Mucosa of descending colon (tissue), 3 donors: ENCODE data around the gene FHDC1. TPM values are rescaled to one million over a fixed set of nuclear protein-coding genes. Genes with fewer than 3 reads are reported as not detected.

Source experiments
- ATAC-seq: fragments of 200-7000 bp; cut with Tn5 transposase; one replicate; pipeline ENCODE4 v1.9.1; 2020; ENCODE audit warnings: mild to moderate bottlenecking, moderate library complexity
- DNase-seq, 3 donors: peaks; one replicate each; pipeline ENCODE4 v3.0.0-alpha.2; 2020
- H3K36me3 ChIP-seq: fragments of 200-600 bp; one replicate; pipeline ENCODE4 v1.8.0; 2021; ENCODE audit warnings: low read depth, mild to moderate bottlenecking
- H3K4me1 ChIP-seq: fragments of 200-600 bp; one replicate; pipeline ENCODE4 v1.8.0; 2021; ENCODE audit warnings: low read depth, mild to moderate bottlenecking
- H3K4me3 ChIP-seq: fragments of 200-600 bp; one replicate; pipeline ENCODE4 v1.8.0; 2021; ENCODE audit warnings: mild to moderate bottlenecking
- H3K9me3 ChIP-seq: fragments of 200-600 bp; one replicate; pipeline ENCODE4 v1.8.0; 2021; ENCODE audit warnings: mild to moderate bottlenecking
- intact Hi-C, 2 donors: fragments of 100-400 bp; cut with DNase I in 1 of 2; cut with micrococcal nuclease in 1 of 2; formaldehyde crosslinking; loops; one replicate each; pipeline versions ENCODE4 v1.11.0 to v1.11.1; 2022; cut with DNase I, micrococcal nuclease
- total RNA-seq, 3 donors: library from RNA; stranded (reverse); fragmentation: NEBNext Ultra II Directional in 2 of 3; extraction: Animal tissue kit (Norgen Biotek cat#: 25700) in 2 of 3; gene quantifications; one replicate each; pipeline versions ENCODE4 v1.2.1 to v1.2.4, GENCODE V29; 2021 to 2023
- TF ChIP-seq, protein P1 (sequence below): fragments of 200-600 bp; IDR thresholded peaks from one replicate; pipeline ENCODE4 v1.8.0; 2022; ENCODE audit warnings: antibody characterized with exemption, mild to moderate bottlenecking
- donor health status: DM: no; HTN: no; CAD: no; lungs with moderate emphysema.
- donor health status: DM: no; HTN: no; CAD: no.
- donor health status: DM: no; HTN: yes; CAD: no.

The FHDC1 gene
- total RNA-seq, 3 donors from 2014 or later, result 8.8 to 16.1 (median 14.1) TPM

DNA sequence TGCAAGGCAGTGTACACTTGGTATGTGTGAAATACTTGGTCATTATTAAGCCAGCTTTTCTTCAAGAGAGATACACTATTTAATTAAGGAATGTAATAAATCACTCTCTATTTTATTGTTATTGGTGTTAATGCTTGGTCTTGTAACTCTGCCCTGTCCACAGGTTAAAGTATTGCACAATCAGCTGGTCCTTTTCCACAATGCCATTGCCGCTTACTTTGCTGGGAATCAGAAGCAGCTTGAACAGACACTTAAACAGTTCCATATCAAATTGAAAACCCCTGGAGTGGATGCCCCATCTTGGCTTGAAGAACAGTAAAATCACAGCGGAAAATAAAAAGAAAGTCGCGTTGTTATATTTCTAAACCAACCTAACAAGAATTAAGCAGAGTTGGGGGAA lies 26.2 kb upstream of the FHDC1 start:
- Histone ChIP-seq H3K4me3 (no peak overlapping the region), H3K36me3 (no peaks in the 10 kb centered on the region), H3K4me1 (no peaks in the 10 kb centered on the region), H3K9me3 (no peaks in the 10 kb centered on the region)
- ATAC-seq (no peak), DNase-seq (no peak)
- intact Hi-C loops, result no loop called here
- TF ChIP-seq, protein P1, sequence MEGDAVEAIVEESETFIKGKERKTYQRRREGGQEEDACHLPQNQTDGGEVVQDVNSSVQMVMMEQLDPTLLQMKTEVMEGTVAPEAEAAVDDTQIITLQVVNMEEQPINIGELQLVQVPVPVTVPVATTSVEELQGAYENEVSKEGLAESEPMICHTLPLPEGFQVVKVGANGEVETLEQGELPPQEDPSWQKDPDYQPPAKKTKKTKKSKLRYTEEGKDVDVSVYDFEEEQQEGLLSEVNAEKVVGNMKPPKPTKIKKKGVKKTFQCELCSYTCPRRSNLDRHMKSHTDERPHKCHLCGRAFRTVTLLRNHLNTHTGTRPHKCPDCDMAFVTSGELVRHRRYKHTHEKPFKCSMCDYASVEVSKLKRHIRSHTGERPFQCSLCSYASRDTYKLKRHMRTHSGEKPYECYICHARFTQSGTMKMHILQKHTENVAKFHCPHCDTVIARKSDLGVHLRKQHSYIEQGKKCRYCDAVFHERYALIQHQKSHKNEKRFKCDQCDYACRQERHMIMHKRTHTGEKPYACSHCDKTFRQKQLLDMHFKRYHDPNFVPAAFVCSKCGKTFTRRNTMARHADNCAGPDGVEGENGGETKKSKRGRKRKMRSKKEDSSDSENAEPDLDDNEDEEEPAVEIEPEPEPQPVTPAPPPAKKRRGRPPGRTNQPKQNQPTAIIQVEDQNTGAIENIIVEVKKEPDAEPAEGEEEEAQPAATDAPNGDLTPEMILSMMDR, result no peak

DNA sequence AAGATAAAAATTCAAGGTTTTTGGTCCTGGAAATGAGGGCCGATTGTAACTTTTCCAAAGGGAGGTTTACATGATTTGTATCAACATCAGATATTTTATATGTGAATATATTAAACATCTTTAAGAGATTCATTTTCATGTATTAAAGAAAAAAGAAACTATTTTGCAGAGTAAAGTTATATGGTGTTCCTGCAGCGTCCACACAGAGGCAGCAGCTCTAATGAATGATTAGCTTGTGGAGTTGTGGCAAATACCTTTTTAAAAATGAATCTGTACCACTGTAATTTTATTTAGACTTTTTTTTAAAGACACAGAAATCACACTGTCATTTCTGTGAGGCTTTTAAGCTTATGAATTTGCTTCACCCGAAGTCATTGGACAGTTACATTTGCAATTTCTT lies 25.6 kb upstream of the FHDC1 start:
- H3K36me3 ChIP-seq, result no peaks in the 10 kb centered on the region
- H3K4me3 ChIP-seq, result no peak overlapping the region
- intact Hi-C loops, result no loop called here
- H3K4me1 ChIP-seq, result no peaks in the 10 kb centered on the region
- DNase-seq (no peak), ATAC-seq (no peak)
- no peaks in the 10 kb centered on the region for H3K9me3 ChIP-seq
- TF ChIP-seq, protein P1, result no peak

DNA sequence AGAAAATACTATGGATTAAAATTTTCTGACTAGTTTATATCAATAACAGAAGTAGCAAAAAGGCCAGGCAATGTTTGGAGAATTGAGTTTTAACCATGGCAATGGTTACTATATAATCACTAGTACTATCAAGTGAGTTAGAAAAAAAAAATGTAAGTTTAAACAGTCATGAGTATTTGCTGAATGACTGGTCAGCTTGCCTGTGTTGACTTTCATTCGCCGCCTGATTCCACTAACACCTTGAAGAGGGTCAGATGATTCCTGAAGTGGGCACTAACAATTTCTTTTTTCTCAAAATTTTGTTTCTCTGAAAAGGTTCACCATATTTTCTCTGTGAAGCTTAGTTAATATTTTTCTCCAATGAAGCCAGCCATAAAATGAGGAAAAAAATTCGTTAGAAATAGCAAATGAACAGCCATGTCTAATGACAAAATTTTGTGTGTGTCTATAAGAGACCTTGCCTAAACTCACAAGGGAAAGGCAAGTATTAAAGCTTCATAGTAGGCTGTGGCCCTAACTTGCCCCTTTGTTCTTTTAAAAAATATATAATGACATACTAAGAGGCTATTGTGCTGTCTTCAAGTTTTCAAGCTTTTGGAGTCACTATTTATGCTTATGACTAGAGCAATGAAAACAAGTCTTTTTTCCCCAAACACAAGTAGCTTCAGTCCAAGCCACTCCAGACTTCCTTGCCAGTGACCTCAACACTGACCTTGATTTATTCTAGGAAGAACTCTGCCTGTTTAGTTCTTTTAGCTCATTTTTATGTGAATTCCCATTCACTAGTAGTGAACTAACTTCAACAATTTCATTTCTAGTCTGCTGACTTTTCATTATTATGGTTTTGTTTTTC lies 18.4 kb upstream of the FHDC1 start:
- TF ChIP-seq, protein P1, result no peak
- intact Hi-C loops, result no loop called here
- Histone ChIP-seq H3K4me1 (no peaks in the 10 kb centered on the region), H3K9me3 (peaks cover 19% of the 10 kb centered on the region), H3K36me3 (no peaks in the 10 kb centered on the region), H3K4me3 (no peak overlapping the region)
- DNase-seq, result no peak
- ATAC-seq, result no peak

DNA sequence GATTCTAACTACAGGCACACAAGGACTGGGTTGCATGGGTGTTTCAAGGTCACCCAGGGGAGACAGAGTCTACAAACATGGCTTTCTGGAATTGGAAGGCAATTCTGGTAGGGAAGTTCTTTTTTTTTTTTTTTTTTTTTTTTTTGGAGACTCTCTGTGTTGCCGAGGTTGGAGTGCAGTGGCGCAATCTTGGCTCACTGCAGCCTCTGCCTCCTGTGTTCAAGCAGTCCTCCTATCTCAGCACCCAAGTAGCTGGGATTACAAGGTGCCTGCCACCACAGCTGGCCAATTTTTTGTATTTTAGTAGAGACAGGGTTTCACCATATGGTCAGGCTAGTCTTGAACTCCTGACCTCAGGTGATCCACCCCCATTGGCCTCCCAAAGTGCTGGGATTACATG lies 16.3 kb upstream of the FHDC1 start:
- H3K4me1 ChIP-seq, result no peaks in the 10 kb centered on the region
- no peak for DNase-seq
- no peak overlapping the region for H3K4me3 ChIP-seq
- peaks cover 19% of the 10 kb centered on the region for H3K9me3 ChIP-seq
- TF ChIP-seq, protein P1, result no peak
- H3K36me3 ChIP-seq, result no peaks in the 10 kb centered on the region
- no peak for ATAC-seq
- intact Hi-C loops, result no loop called here

DNA sequence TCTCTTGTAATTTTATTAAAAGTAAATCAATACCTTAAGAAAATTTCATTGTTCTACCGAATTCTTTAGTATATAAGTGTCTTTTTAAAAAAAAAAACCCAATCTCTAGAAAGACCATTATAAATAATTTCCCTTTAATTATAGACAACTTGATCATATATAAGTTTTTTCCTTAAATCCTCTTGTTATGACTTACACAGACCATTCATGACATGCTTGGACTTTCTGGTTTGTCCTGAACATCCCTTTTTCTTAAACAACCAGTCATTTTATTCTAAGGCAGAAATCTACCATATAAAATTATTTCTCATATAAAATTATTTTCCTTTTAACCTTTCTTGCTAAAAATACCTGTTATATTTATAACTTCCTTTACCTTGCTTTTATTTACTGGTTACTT lies 15.4 kb upstream of the FHDC1 start:
- H3K4me3 ChIP-seq, result no peak overlapping the region
- no peaks in the 10 kb centered on the region for H3K4me1 ChIP-seq
- H3K36me3 ChIP-seq, result no peaks in the 10 kb centered on the region
- H3K9me3 ChIP-seq, result peaks cover 19% of the 10 kb centered on the region
- intact Hi-C loops, result no loop called here
- DNase-seq, result no peak
- no peak for ATAC-seq
- TF ChIP-seq, protein P1, result no peak
